Measurements from ENCODE around the gene UPK3B. TPM values are rescaled to one million over a fixed set of nuclear protein-coding genes. Genes with fewer than 3 reads are reported as not detected.
A peak's percentile ranks its signal among the peaks of the same experiment; 100 is the strongest.

UPK3B gene
- total and polyA plus RNA-seq, 2 of the 13 experiments (the other 11 are each of a cell fraction or from before 2014, with no cell fraction given): not detected

GRCh38 chr7:76515999-76516443 lies 5.7 kb downstream of the UPK3B start (continued):
- TF ChIP-seq ZNF10 (CRISPR knock-in tag; IDR thresholded peaks at IDR 0.05; ENCODE audit: borderline replicate concordance, low read depth) (no peak), ATF7 (IDR thresholded peaks at IDR 0.05) (no peak), ATF7 (CRISPR knock-in tag; IDR thresholded peaks at IDR 0.05) (no peak), ZNF407 (CRISPR knock-in tag; IDR thresholded peaks at IDR 0.05; ENCODE audit: not compliant biosample characterization) (peak; percentile 62), ZNF362 (CRISPR knock-in tag; IDR thresholded peaks at IDR 0.05; ENCODE audit: borderline replicate concordance) (peak; percentile 50; the same call in 1 of the 2 replicates), ATF3 (CRISPR knock-in tag; IDR thresholded peaks at IDR 0.05) (0 out of 2 replicates have a peak, but pooled peaks have one; percentile 27), ZSCAN12 (CRISPR knock-in tag; IDR thresholded peaks at IDR 0.05) (no peak), IKZF5 (CRISPR knock-in tag; IDR thresholded peaks at IDR 0.05) (peak; percentile 61; the same call in 1 of the 2 replicates), HNRNPL (IDR thresholded peaks at IDR 0.05; ENCODE audit: low read depth, low read length) (peak; percentile 85), ARNTL (CRISPR knock-in tag; IDR thresholded peaks at IDR 0.05) (0 out of 2 replicates have a peak, but pooled peaks have one; percentile 36), ZNF260 (CRISPR knock-in tag; IDR thresholded peaks at IDR 0.05; ENCODE audit: borderline replicate concordance, low read depth) (no peak), KDM5B (CRISPR knock-in tag; IDR thresholded peaks at IDR 0.05; ENCODE audit: borderline replicate concordance) (peak; percentile 67; the same call in 1 of the 2 replicates), ZNF547 (CRISPR knock-in tag; IDR thresholded peaks at IDR 0.05) (peak; percentile 77; the same call in 1 of the 2 replicates), ZNF232 (CRISPR knock-in tag; IDR thresholded peaks at IDR 0.05; ENCODE audit: borderline replicate concordance) (no peak; the same call in 1 of the 2 replicates), TFDP1 (CRISPR knock-in tag; IDR thresholded peaks at IDR 0.05; ENCODE audit: borderline replicate concordance) (peak; percentile 69; the same call in 1 of the 2 replicates), ZNF598 (CRISPR knock-in tag; IDR thresholded peaks at IDR 0.05; ENCODE audit: borderline replicate concordance) (peak; percentile 34; the same call in 1 of the 2 replicates)

Data from HepG2 (cell line).